ENCODE results near the gene NLRP1. TPM values are rescaled to one million over a fixed set of nuclear protein-coding genes. Genes with fewer than 3 reads are reported as not detected.

The NLRP1 gene
- total RNA-seq, 1 donor from 2014 or later: 24.0 TPM

- no peaks in the 10 kb centered on the region for H3K4me1 ChIP-seq (ENCODE audit: control insufficient read depth in 3 of 3, insufficient read depth in 3 of 3, low read length in 3 of 3)
- no peak overlapping the region for H3K4me3 ChIP-seq (ENCODE audit: low read length in 3 of 3)
- no peaks in the 10 kb centered on the region for H3K36me3 ChIP-seq (ENCODE audit: control insufficient read depth in 3 of 3, insufficient read depth in 3 of 3, low read length in 3 of 3)
- peaks cover 7 to 33% (median 27%) of the 10 kb centered on the region in 3 donors for H3K27me3 ChIP-seq (ENCODE audit: control insufficient read depth in 3 of 3, insufficient read depth in 3 of 3, low read length in 3 of 3)
- no peak overlapping the region for H3K27ac ChIP-seq (ENCODE audit: low read depth, low read length)
- H3K9me3 ChIP-seq (ENCODE audit: control insufficient read depth in 3 of 3, low read length in 3 of 3): no peaks in the 10 kb centered on the region
- no peak overlapping the region for H3K9ac ChIP-seq (ENCODE audit: low read depth in 1 of 3, low read length in 3 of 3)
Observed at GRCh38 chr17:5618476-5618875, 34.2 kb upstream of the NLRP1 start.

- Histone ChIP-seq H3K36me3 (ENCODE audit: control insufficient read depth in 3 of 3, insufficient read depth in 3 of 3, low read length in 3 of 3) (no peaks in the 10 kb centered on the region), H3K9me3 (ENCODE audit: control insufficient read depth in 3 of 3, low read length in 3 of 3) (no peaks in the 10 kb centered on the region), H3K4me3 (ENCODE audit: low read length in 3 of 3) (no peak overlapping the region), H3K9ac (ENCODE audit: low read depth in 1 of 3, low read length in 3 of 3) (no peak overlapping the region), H3K4me1 (ENCODE audit: control insufficient read depth in 3 of 3, insufficient read depth in 3 of 3, low read length in 3 of 3) (no peaks in the 10 kb centered on the region), H3K27me3 (ENCODE audit: control insufficient read depth in 3 of 3, insufficient read depth in 3 of 3, low read length in 3 of 3) (peaks cover 0 to 14% (median 13%) of the 10 kb centered on the region in 3 donors), H3K27ac (ENCODE audit: low read depth, low read length) (no peak overlapping the region)
Observed at GRCh38 chr17:5615476-5615875, 31.2 kb upstream of the NLRP1 start.

GRCh38 chr17:5610956-5611355 is 26.6 kb upstream of the NLRP1 start:
- Histone ChIP-seq H3K27me3 (ENCODE audit: control insufficient read depth in 3 of 3, insufficient read depth in 3 of 3, low read length in 3 of 3) (peaks cover 0 to 24% (median 18%) of the 10 kb centered on the region in 3 donors), H3K4me1 (ENCODE audit: control insufficient read depth in 3 of 3, insufficient read depth in 3 of 3, low read length in 3 of 3) (no peaks in the 10 kb centered on the region), H3K9ac (ENCODE audit: low read depth in 1 of 3, low read length in 3 of 3) (no peak overlapping the region), H3K9me3 (ENCODE audit: control insufficient read depth in 3 of 3, low read length in 3 of 3) (no peaks in the 10 kb centered on the region), H3K36me3 (ENCODE audit: control insufficient read depth in 3 of 3, insufficient read depth in 3 of 3, low read length in 3 of 3) (no peaks in the 10 kb centered on the region), H3K4me3 (ENCODE audit: low read length in 3 of 3) (no peak overlapping the region), H3K27ac (ENCODE audit: low read depth, low read length) (no peak overlapping the region)

- Histone ChIP-seq H3K9me3 (ENCODE audit: control insufficient read depth in 3 of 3, low read length in 3 of 3) (no peaks in the 10 kb centered on the region), H3K9ac (ENCODE audit: low read depth in 1 of 3, low read length in 3 of 3) (no peak overlapping the region), H3K4me1 (ENCODE audit: control insufficient read depth in 3 of 3, insufficient read depth in 3 of 3, low read length in 3 of 3) (no peaks in the 10 kb centered on the region), H3K36me3 (ENCODE audit: control insufficient read depth in 3 of 3, insufficient read depth in 3 of 3, low read length in 3 of 3) (no peaks in the 10 kb centered on the region), H3K4me3 (ENCODE audit: low read length in 3 of 3) (no peak overlapping the region), H3K27ac (ENCODE audit: low read depth, low read length) (no peak overlapping the region), H3K27me3 (ENCODE audit: control insufficient read depth in 3 of 3, insufficient read depth in 3 of 3, low read length in 3 of 3) (peaks cover 0 to 26% (median 22%) of the 10 kb centered on the region in 3 donors)
Observed at GRCh38 chr17:5608399-5609112, 24.2 kb upstream of the NLRP1 start.

- peaks cover 0 to 23% (median 22%) of the 10 kb centered on the region in 3 donors for H3K27me3 ChIP-seq (ENCODE audit: control insufficient read depth in 3 of 3, insufficient read depth in 3 of 3, low read length in 3 of 3)
- H3K9ac ChIP-seq (ENCODE audit: low read depth in 1 of 3, low read length in 3 of 3): no peak overlapping the region
- no peaks in the 10 kb centered on the region for H3K36me3 ChIP-seq (ENCODE audit: control insufficient read depth in 3 of 3, insufficient read depth in 3 of 3, low read length in 3 of 3)
- no peaks in the 10 kb centered on the region for H3K4me1 ChIP-seq (ENCODE audit: control insufficient read depth in 3 of 3, insufficient read depth in 3 of 3, low read length in 3 of 3)
- H3K9me3 ChIP-seq (ENCODE audit: control insufficient read depth in 3 of 3, low read length in 3 of 3): no peaks in the 10 kb centered on the region
- no peak overlapping the region for H3K27ac ChIP-seq (ENCODE audit: low read depth, low read length)
- no peak overlapping the region for H3K4me3 ChIP-seq (ENCODE audit: low read length in 3 of 3)
Observed at GRCh38 chr17:5607946-5608345, 23.6 kb upstream of the NLRP1 start.

GRCh38 chr17:5605452-5605851 is 21.1 kb upstream of the NLRP1 start:
- no peak overlapping the region for H3K27ac ChIP-seq (ENCODE audit: low read depth, low read length)
- no peaks in the 10 kb centered on the region for H3K9me3 ChIP-seq (ENCODE audit: control insufficient read depth in 3 of 3, low read length in 3 of 3)
- peaks cover 6 to 36% (median 30%) of the 10 kb centered on the region in 3 donors for H3K27me3 ChIP-seq (ENCODE audit: control insufficient read depth in 3 of 3, insufficient read depth in 3 of 3, low read length in 3 of 3)
- no peaks in the 10 kb centered on the region for H3K36me3 ChIP-seq (ENCODE audit: control insufficient read depth in 3 of 3, insufficient read depth in 3 of 3, low read length in 3 of 3)
- no peak overlapping the region for H3K9ac ChIP-seq (ENCODE audit: low read depth in 1 of 3, low read length in 3 of 3)
- H3K4me1 ChIP-seq (ENCODE audit: control insufficient read depth in 3 of 3, insufficient read depth in 3 of 3, low read length in 3 of 3): no peaks in the 10 kb centered on the region
- H3K4me3 ChIP-seq (ENCODE audit: low read length in 3 of 3): no peak overlapping the region

GRCh38 chr17:5600041-5600440 is 15.7 kb upstream of the NLRP1 start:
- H3K27me3 ChIP-seq (ENCODE audit: control insufficient read depth in 3 of 3, insufficient read depth in 3 of 3, low read length in 3 of 3): peaks cover 25 to 54% (median 43%) of the 10 kb centered on the region in 3 donors
- no peaks in the 10 kb centered on the region for H3K36me3 ChIP-seq (ENCODE audit: control insufficient read depth in 3 of 3, insufficient read depth in 3 of 3, low read length in 3 of 3)
- H3K9ac ChIP-seq (ENCODE audit: low read depth in 1 of 3, low read length in 3 of 3): no peak overlapping the region
- H3K4me3 ChIP-seq (ENCODE audit: low read length in 3 of 3): no peak overlapping the region
- H3K9me3 ChIP-seq (ENCODE audit: control insufficient read depth in 3 of 3, low read length in 3 of 3): no peaks in the 10 kb centered on the region
- H3K4me1 ChIP-seq (ENCODE audit: control insufficient read depth in 3 of 3, insufficient read depth in 3 of 3, low read length in 3 of 3): no peaks in the 10 kb centered on the region
- no peak overlapping the region for H3K27ac ChIP-seq (ENCODE audit: low read depth, low read length)

GRCh38 chr17:5598457-5598856 is 14.1 kb upstream of the NLRP1 start:
- no peaks in the 10 kb centered on the region for H3K36me3 ChIP-seq (ENCODE audit: control insufficient read depth in 3 of 3, insufficient read depth in 3 of 3, low read length in 3 of 3)
- H3K9ac ChIP-seq (ENCODE audit: low read depth in 1 of 3, low read length in 3 of 3): no peak overlapping the region
- H3K4me1 ChIP-seq (ENCODE audit: control insufficient read depth in 3 of 3, insufficient read depth in 3 of 3, low read length in 3 of 3): no peaks in the 10 kb centered on the region
- H3K27ac ChIP-seq (ENCODE audit: low read depth, low read length): no peak overlapping the region
- no peaks in the 10 kb centered on the region for H3K9me3 ChIP-seq (ENCODE audit: control insufficient read depth in 3 of 3, low read length in 3 of 3)
- peaks cover 25 to 65% (median 47%) of the 10 kb centered on the region in 3 donors for H3K27me3 ChIP-seq (ENCODE audit: control insufficient read depth in 3 of 3, insufficient read depth in 3 of 3, low read length in 3 of 3)
- no peak overlapping the region for H3K4me3 ChIP-seq (ENCODE audit: low read length in 3 of 3)

- Histone ChIP-seq H3K9me3 (ENCODE audit: control insufficient read depth in 3 of 3, low read length in 3 of 3) (no peaks in the 10 kb centered on the region), H3K4me3 (ENCODE audit: low read length in 3 of 3) (no peak overlapping the region), H3K4me1 (ENCODE audit: control insufficient read depth in 3 of 3, insufficient read depth in 3 of 3, low read length in 3 of 3) (no peaks in the 10 kb centered on the region), H3K36me3 (ENCODE audit: control insufficient read depth in 3 of 3, insufficient read depth in 3 of 3, low read length in 3 of 3) (no peaks in the 10 kb centered on the region), H3K9ac (ENCODE audit: low read depth in 1 of 3, low read length in 3 of 3) (no peak overlapping the region), H3K27ac (ENCODE audit: low read depth, low read length) (no peak overlapping the region), H3K27me3 (ENCODE audit: control insufficient read depth in 3 of 3, insufficient read depth in 3 of 3, low read length in 3 of 3) (peaks cover 22 to 68% (median 52%) of the 10 kb centered on the region in 3 donors)
Observed at GRCh38 chr17:5596421-5596820, 12.1 kb upstream of the NLRP1 start.

- H3K27me3 ChIP-seq (ENCODE audit: control insufficient read depth in 3 of 3, insufficient read depth in 3 of 3, low read length in 3 of 3): peaks cover 19 to 62% (median 47%) of the 10 kb centered on the region in 3 donors
- H3K27ac ChIP-seq (ENCODE audit: low read depth, low read length): no peak overlapping the region
- H3K4me3 ChIP-seq (ENCODE audit: low read length in 3 of 3): no peak overlapping the region
- no peaks in the 10 kb centered on the region for H3K4me1 ChIP-seq (ENCODE audit: control insufficient read depth in 3 of 3, insufficient read depth in 3 of 3, low read length in 3 of 3)
- H3K9me3 ChIP-seq (ENCODE audit: control insufficient read depth in 3 of 3, low read length in 3 of 3): no peaks in the 10 kb centered on the region
- no peaks in the 10 kb centered on the region for H3K36me3 ChIP-seq (ENCODE audit: control insufficient read depth in 3 of 3, insufficient read depth in 3 of 3, low read length in 3 of 3)
- H3K9ac ChIP-seq (ENCODE audit: low read depth in 1 of 3, low read length in 3 of 3): no peak overlapping the region
Observed at GRCh38 chr17:5595831-5596230, 11.5 kb upstream of the NLRP1 start.

Data from skeletal muscle tissue (tissue), 4 donors.